ENCODE data around the gene ALKAL2. TPM values are rescaled to one million over a fixed set of nuclear protein-coding genes. Genes with fewer than 3 reads are reported as not detected.

ALKAL2 gene
- total and polyA plus RNA-seq, 2 donors, result 1.7 to 13.3 TPM

- Histone ChIP-seq H3K4me3 (ENCODE audit: low read length in 2 of 2) (no peak overlapping the region), H3K4me1 (ENCODE audit: control insufficient read depth in 2 of 2, insufficient read depth in 2 of 2, low read length in 2 of 2) (no peaks in the 10 kb centered on the region), H3K27me3 (ENCODE audit: control insufficient read depth in 2 of 2, insufficient read depth in 1 of 2, low read length in 1 of 2) (peaks cover 2 to 4% of the 10 kb centered on the region in 2 donors), H3K9me3 (ENCODE audit: control insufficient read depth in 2 of 2, insufficient read depth in 1 of 2, low read length in 1 of 2) (no peaks in the 10 kb centered on the region), H3K36me3 (ENCODE audit: control insufficient read depth in 2 of 2, insufficient read depth in 2 of 2, low read length in 1 of 2) (peaks cover 45 to 56% of the 10 kb centered on the region in 2 donors), H3K27ac (ENCODE audit: low read depth in 1 of 2, low read length in 1 of 2) (no peak overlapping the region)
- no peak for DNase-seq (ENCODE audit: low read depth in 6 of 9, low spot score in 9 of 9)
- 98% methylated on average over 4 of the region's 4 CpGs for WGBS
Observed at GRCh38 chr2:279956-280649, 7.8 kb downstream of the ALKAL2 start.

- WGBS, result 96% methylated on average over 4 of the region's 4 CpGs
- Histone ChIP-seq H3K4me1 (ENCODE audit: control insufficient read depth in 2 of 2, insufficient read depth in 2 of 2, low read length in 2 of 2) (no peaks in the 10 kb centered on the region), H3K27me3 (ENCODE audit: control insufficient read depth in 2 of 2, insufficient read depth in 1 of 2, low read length in 1 of 2) (peaks cover 0 to 2% of the 10 kb centered on the region in 2 donors), H3K9me3 (ENCODE audit: control insufficient read depth in 2 of 2, insufficient read depth in 1 of 2, low read length in 1 of 2) (no peaks in the 10 kb centered on the region), H3K36me3 (ENCODE audit: control insufficient read depth in 2 of 2, insufficient read depth in 2 of 2, low read length in 1 of 2) (peaks cover 45 to 59% of the 10 kb centered on the region in 2 donors), H3K27ac (ENCODE audit: low read depth in 1 of 2, low read length in 1 of 2) (no peak overlapping the region), H3K4me3 (ENCODE audit: low read length in 2 of 2) (no peak overlapping the region)
- no peak for DNase-seq (ENCODE audit: low read depth in 6 of 9, low spot score in 9 of 9)
Observed at GRCh38 chr2:279366-279765, 8.5 kb downstream of the ALKAL2 start.

- Histone ChIP-seq H3K27ac (ENCODE audit: low read depth in 1 of 2, low read length in 1 of 2) (no peak overlapping the region), H3K36me3 (ENCODE audit: control insufficient read depth in 2 of 2, insufficient read depth in 2 of 2, low read length in 1 of 2) (peaks cover 45 to 61% of the 10 kb centered on the region in 2 donors)
Observed at GRCh38 chr2:278927-279320, 9.0 kb downstream of the ALKAL2 start.

GRCh38 chr2:278312-278926, 9.5 kb downstream of the ALKAL2 start:
- H3K4me1 ChIP-seq (ENCODE audit: control insufficient read depth in 2 of 2, insufficient read depth in 2 of 2, low read length in 2 of 2), result no peaks in the 10 kb centered on the region
- H3K27ac ChIP-seq (ENCODE audit: low read depth in 1 of 2, low read length in 1 of 2), result no peak overlapping the region
- H3K36me3 ChIP-seq (ENCODE audit: control insufficient read depth in 2 of 2, insufficient read depth in 2 of 2, low read length in 1 of 2), result peaks cover 46 to 66% of the 10 kb centered on the region in 2 donors
- H3K27me3 ChIP-seq (ENCODE audit: control insufficient read depth in 2 of 2, insufficient read depth in 1 of 2, low read length in 1 of 2), result no peaks in the 10 kb centered on the region
- WGBS, result 96% methylated on average over 2 of the region's 2 CpGs
- DNase-seq (ENCODE audit: low read depth in 6 of 9, low spot score in 9 of 9), result no peak
- H3K4me3 ChIP-seq (ENCODE audit: low read length in 2 of 2), result no peak overlapping the region
- H3K9me3 ChIP-seq (ENCODE audit: control insufficient read depth in 2 of 2, insufficient read depth in 1 of 2, low read length in 1 of 2), result no peaks in the 10 kb centered on the region

More at GRCh38 chr2:278927-279320, 9.0 kb downstream of the ALKAL2 start:
- H3K4me3 ChIP-seq (ENCODE audit: low read length in 2 of 2), result no peak overlapping the region
- WGBS, result 98% methylated on average over 4 of the region's 4 CpGs
- no peaks in the 10 kb centered on the region for H3K27me3 ChIP-seq (ENCODE audit: control insufficient read depth in 2 of 2, insufficient read depth in 1 of 2, low read length in 1 of 2)
- no peaks in the 10 kb centered on the region for H3K9me3 ChIP-seq (ENCODE audit: control insufficient read depth in 2 of 2, insufficient read depth in 1 of 2, low read length in 1 of 2)
- H3K4me1 ChIP-seq (ENCODE audit: control insufficient read depth in 2 of 2, insufficient read depth in 2 of 2, low read length in 2 of 2), result no peaks in the 10 kb centered on the region
- DNase-seq (ENCODE audit: low read depth in 6 of 9, low spot score in 9 of 9), result no peak

- 94% methylated on average over 6 of the region's 6 CpGs for WGBS
- no peak for DNase-seq (ENCODE audit: low read depth in 6 of 9, low spot score in 9 of 9)
Observed at GRCh38 chr2:275466-275865, 12.4 kb downstream of the ALKAL2 start.

GRCh38 chr2:274503-274902, 13.4 kb downstream of the ALKAL2 start:
- H3K27ac ChIP-seq (ENCODE audit: low read depth in 1 of 2, low read length in 1 of 2), result no peak overlapping the region
- DNase-seq (ENCODE audit: low read depth in 6 of 9, low spot score in 9 of 9), result no peak
- H3K9me3 ChIP-seq (ENCODE audit: control insufficient read depth in 2 of 2, insufficient read depth in 1 of 2, low read length in 1 of 2), result no peaks in the 10 kb centered on the region
- no peak overlapping the region for H3K4me3 ChIP-seq (ENCODE audit: low read length in 2 of 2)
- WGBS, result 97% methylated on average over 3 of the region's 3 CpGs
- no peaks in the 10 kb centered on the region for H3K27me3 ChIP-seq (ENCODE audit: control insufficient read depth in 2 of 2, insufficient read depth in 1 of 2, low read length in 1 of 2)
- no peaks in the 10 kb centered on the region for H3K4me1 ChIP-seq (ENCODE audit: control insufficient read depth in 2 of 2, insufficient read depth in 2 of 2, low read length in 2 of 2)
- peaks cover 39 to 64% of the 10 kb centered on the region in 2 donors for H3K36me3 ChIP-seq (ENCODE audit: control insufficient read depth in 2 of 2, insufficient read depth in 2 of 2, low read length in 1 of 2)

More at GRCh38 chr2:275466-275865, 12.4 kb downstream of the ALKAL2 start:
- H3K36me3 ChIP-seq (ENCODE audit: control insufficient read depth in 2 of 2, insufficient read depth in 2 of 2, low read length in 1 of 2), result peaks cover 40 to 64% of the 10 kb centered on the region in 2 donors
- H3K9me3 ChIP-seq (ENCODE audit: control insufficient read depth in 2 of 2, insufficient read depth in 1 of 2, low read length in 1 of 2), result no peaks in the 10 kb centered on the region
- no peaks in the 10 kb centered on the region for H3K27me3 ChIP-seq (ENCODE audit: control insufficient read depth in 2 of 2, insufficient read depth in 1 of 2, low read length in 1 of 2)
- no peak overlapping the region for H3K4me3 ChIP-seq (ENCODE audit: low read length in 2 of 2)
- no peaks in the 10 kb centered on the region for H3K4me1 ChIP-seq (ENCODE audit: control insufficient read depth in 2 of 2, insufficient read depth in 2 of 2, low read length in 2 of 2)
- no peak overlapping the region for H3K27ac ChIP-seq (ENCODE audit: low read depth in 1 of 2, low read length in 1 of 2)

- Histone ChIP-seq H3K36me3 (ENCODE audit: control insufficient read depth in 2 of 2, insufficient read depth in 2 of 2, low read length in 1 of 2) (peaks cover 37 to 56% of the 10 kb centered on the region in 2 donors), H3K4me3 (ENCODE audit: low read length in 2 of 2) (no peak overlapping the region), H3K27me3 (ENCODE audit: control insufficient read depth in 2 of 2, insufficient read depth in 1 of 2, low read length in 1 of 2) (no peaks in the 10 kb centered on the region), H3K4me1 (ENCODE audit: control insufficient read depth in 2 of 2, insufficient read depth in 2 of 2, low read length in 2 of 2) (peaks cover 0 to 1% of the 10 kb centered on the region in 2 donors), H3K9me3 (ENCODE audit: control insufficient read depth in 2 of 2, insufficient read depth in 1 of 2, low read length in 1 of 2) (no peaks in the 10 kb centered on the region), H3K27ac (ENCODE audit: low read depth in 1 of 2, low read length in 1 of 2) (no peak overlapping the region)
- WGBS, result 73% methylated on average over 6 of the region's 6 CpGs
- no peak for DNase-seq (ENCODE audit: low read depth in 6 of 9, low spot score in 9 of 9)
Observed at GRCh38 chr2:273333-273732, 14.6 kb downstream of the ALKAL2 start.

- H3K36me3 ChIP-seq (ENCODE audit: control insufficient read depth in 2 of 2, insufficient read depth in 2 of 2, low read length in 1 of 2), result peaks cover 26 to 45% of the 10 kb centered on the region in 2 donors
- 99% methylated on average over 12 of the region's 12 CpGs for WGBS
- no peak overlapping the region for H3K27ac ChIP-seq (ENCODE audit: low read depth in 1 of 2, low read length in 1 of 2)
- DNase-seq (ENCODE audit: low read depth in 6 of 9, low spot score in 9 of 9), result no peak
- no peaks in the 10 kb centered on the region for H3K9me3 ChIP-seq (ENCODE audit: control insufficient read depth in 2 of 2, insufficient read depth in 1 of 2, low read length in 1 of 2)
- H3K4me1 ChIP-seq (ENCODE audit: control insufficient read depth in 2 of 2, insufficient read depth in 2 of 2, low read length in 2 of 2), result peaks cover 0 to 3% of the 10 kb centered on the region in 2 donors
- no peaks in the 10 kb centered on the region for H3K27me3 ChIP-seq (ENCODE audit: control insufficient read depth in 2 of 2, insufficient read depth in 1 of 2, low read length in 1 of 2)
- H3K4me3 ChIP-seq (ENCODE audit: low read length in 2 of 2), result no peak overlapping the region
Observed at GRCh38 chr2:271917-272316, 16.0 kb downstream of the ALKAL2 start.

- over 99% methylated on average over 4 of the region's 4 CpGs for WGBS
- no peak overlapping the region for H3K27ac ChIP-seq (ENCODE audit: low read depth in 1 of 2, low read length in 1 of 2)
- H3K27me3 ChIP-seq (ENCODE audit: control insufficient read depth in 2 of 2, insufficient read depth in 1 of 2, low read length in 1 of 2), result no peaks in the 10 kb centered on the region
- H3K9me3 ChIP-seq (ENCODE audit: control insufficient read depth in 2 of 2, insufficient read depth in 1 of 2, low read length in 1 of 2), result no peaks in the 10 kb centered on the region
- peaks cover 18 to 36% of the 10 kb centered on the region in 2 donors for H3K36me3 ChIP-seq (ENCODE audit: control insufficient read depth in 2 of 2, insufficient read depth in 2 of 2, low read length in 1 of 2)
- no peak overlapping the region for H3K4me3 ChIP-seq (ENCODE audit: low read length in 2 of 2)
- DNase-seq (ENCODE audit: low read depth in 6 of 9, low spot score in 9 of 9), result no peak
- H3K4me1 ChIP-seq (ENCODE audit: control insufficient read depth in 2 of 2, insufficient read depth in 2 of 2, low read length in 2 of 2), result peaks cover 0 to 5% of the 10 kb centered on the region in 2 donors
Observed at GRCh38 chr2:270861-271260, 17.0 kb downstream of the ALKAL2 start.
